ENCODE data around the gene EIF1B. TPM values are rescaled to one million over a fixed set of nuclear protein-coding genes. Genes with fewer than 3 reads are reported as not detected.

Gene EIF1B
- total RNA-seq, 2 donors from 2014 or later = 36.3 to 36.8 TPM

GRCh38 chr3:40298075-40298474, 11.4 kb upstream of the EIF1B start:
- no peak for ATAC-seq (replicated peaks)
- H3K9me3 Mint-ChIP-seq = no peaks in the 10 kb centered on the region
- H3K27ac Mint-ChIP-seq = no peak overlapping the region
- no peaks in the 10 kb centered on the region for H3K4me1 Mint-ChIP-seq
- no peak overlapping the region for H3K4me3 Mint-ChIP-seq
- peaks cover 28% of the 10 kb centered on the region for H3K36me3 Mint-ChIP-seq (ENCODE audit: low read depth)
- H3K27me3 Mint-ChIP-seq = no peaks in the 10 kb centered on the region

GRCh38 chr3:40299130-40299720, 10.3 kb upstream of the EIF1B start:
- Mint-ChIP-seq H3K36me3 (ENCODE audit: low read depth) (peaks cover 22% of the 10 kb centered on the region), H3K4me3 (no peak overlapping the region), H3K27me3 (no peaks in the 10 kb centered on the region), H3K4me1 (no peaks in the 10 kb centered on the region), H3K27ac (no peak overlapping the region), H3K9me3 (no peaks in the 10 kb centered on the region)
- no peak for ATAC-seq (replicated peaks)

- Mint-ChIP-seq H3K36me3 (ENCODE audit: low read depth) (peaks cover 22% of the 10 kb centered on the region), H3K27me3 (no peaks in the 10 kb centered on the region), H3K9me3 (no peaks in the 10 kb centered on the region), H3K27ac (no peak overlapping the region), H3K4me1 (no peaks in the 10 kb centered on the region), H3K4me3 (no peak overlapping the region)
- ATAC-seq (replicated peaks) = no peak
Measured at GRCh38 chr3:40299721-40300335, 9.7 kb upstream of the EIF1B start.

DNA sequence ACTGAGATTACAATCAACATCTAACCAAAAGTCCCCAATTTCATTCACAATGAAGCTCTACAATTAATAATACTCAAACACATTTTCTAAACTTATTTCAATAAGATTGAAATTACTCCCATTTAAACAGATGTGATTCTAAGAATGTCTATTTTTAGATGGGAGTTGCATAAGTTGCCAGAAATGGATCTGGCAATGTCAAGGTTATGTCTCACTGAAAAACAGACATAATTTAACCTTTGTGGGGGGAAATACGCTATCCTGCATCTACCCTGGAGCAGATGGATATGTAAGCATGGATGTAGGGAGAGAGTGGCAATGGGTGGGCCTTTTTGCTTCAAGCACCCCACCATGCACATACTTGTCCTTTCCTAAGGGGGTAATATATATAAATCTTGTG, 6.7 kb upstream of the EIF1B start:
- H3K9me3 Mint-ChIP-seq = no peaks in the 10 kb centered on the region
- H3K36me3 Mint-ChIP-seq (ENCODE audit: low read depth) = peaks cover 15% of the 10 kb centered on the region
- H3K4me3 Mint-ChIP-seq = no peak overlapping the region
- H3K27me3 Mint-ChIP-seq = no peaks in the 10 kb centered on the region
- ATAC-seq (replicated peaks) = no peak
- no peaks in the 10 kb centered on the region for H3K4me1 Mint-ChIP-seq
- H3K27ac Mint-ChIP-seq = no peak overlapping the region

- no peak for ATAC-seq (replicated peaks)
- Mint-ChIP-seq H3K36me3 (ENCODE audit: low read depth) (peaks cover 16% of the 10 kb centered on the region), H3K27ac (no peak overlapping the region), H3K27me3 (no peaks in the 10 kb centered on the region), H3K4me1 (no peaks in the 10 kb centered on the region), H3K9me3 (no peaks in the 10 kb centered on the region), H3K4me3 (no peak overlapping the region)
Measured at GRCh38 chr3:40304352-40304751, 5.2 kb upstream of the EIF1B start.

DNA sequence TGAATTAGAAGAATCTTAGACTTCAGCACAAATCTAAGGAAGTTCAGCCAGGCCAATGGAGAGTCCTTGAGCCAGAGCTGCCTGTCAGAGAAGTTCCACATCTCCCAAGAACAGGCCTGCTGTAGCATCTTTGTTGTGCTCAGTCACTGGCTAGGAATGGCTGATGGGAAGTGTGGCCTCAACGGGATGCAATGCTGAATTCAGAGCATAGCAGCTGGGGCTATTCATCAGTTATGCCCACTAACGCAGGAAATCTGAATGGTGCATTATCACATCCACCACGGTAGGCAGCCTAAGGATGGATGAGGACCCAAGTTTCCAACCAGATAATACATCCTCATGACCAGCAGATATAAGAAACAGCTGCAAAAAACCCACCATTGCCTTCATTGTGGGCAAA, 3.2 kb upstream of the EIF1B start:
- Mint-ChIP-seq H3K4me3 (no peak overlapping the region), H3K27ac (no peak overlapping the region)

DNA sequence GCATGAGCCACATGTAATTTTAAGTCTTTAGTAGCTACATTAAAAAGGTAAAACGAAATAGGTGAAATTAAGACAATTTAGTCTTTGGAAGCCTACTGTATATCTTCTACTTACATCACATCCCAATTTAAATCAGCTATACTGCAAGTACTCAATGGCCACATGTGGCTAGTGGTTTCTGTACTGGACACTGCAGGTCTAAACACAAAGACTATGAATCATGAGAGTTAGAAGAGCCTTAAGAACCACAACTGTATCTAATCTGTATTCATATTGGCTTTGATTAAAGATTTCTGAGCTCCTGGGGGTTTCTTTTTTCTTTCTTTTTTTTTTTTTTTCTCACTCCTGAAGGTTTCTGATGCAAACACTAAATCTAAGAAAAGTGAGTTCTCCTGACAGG, 2.3 kb upstream of the EIF1B start:
- Mint-ChIP-seq H3K4me3 (no peak overlapping the region), H3K27ac (no peak overlapping the region), H3K9me3 (no peaks in the 10 kb centered on the region), H3K36me3 (ENCODE audit: low read depth) (peaks cover 29% of the 10 kb centered on the region), H3K4me1 (no peaks in the 10 kb centered on the region), H3K27me3 (no peaks in the 10 kb centered on the region)
- no peak for ATAC-seq (replicated peaks)

More for the DNA sequence above, 3.2 kb upstream of the EIF1B start:
- H3K36me3 Mint-ChIP-seq (ENCODE audit: low read depth) = peaks cover 21% of the 10 kb centered on the region
- no peaks in the 10 kb centered on the region for H3K27me3 Mint-ChIP-seq
- ATAC-seq (replicated peaks) = no peak
- H3K4me1 Mint-ChIP-seq = no peaks in the 10 kb centered on the region
- H3K9me3 Mint-ChIP-seq = no peaks in the 10 kb centered on the region

DNA sequence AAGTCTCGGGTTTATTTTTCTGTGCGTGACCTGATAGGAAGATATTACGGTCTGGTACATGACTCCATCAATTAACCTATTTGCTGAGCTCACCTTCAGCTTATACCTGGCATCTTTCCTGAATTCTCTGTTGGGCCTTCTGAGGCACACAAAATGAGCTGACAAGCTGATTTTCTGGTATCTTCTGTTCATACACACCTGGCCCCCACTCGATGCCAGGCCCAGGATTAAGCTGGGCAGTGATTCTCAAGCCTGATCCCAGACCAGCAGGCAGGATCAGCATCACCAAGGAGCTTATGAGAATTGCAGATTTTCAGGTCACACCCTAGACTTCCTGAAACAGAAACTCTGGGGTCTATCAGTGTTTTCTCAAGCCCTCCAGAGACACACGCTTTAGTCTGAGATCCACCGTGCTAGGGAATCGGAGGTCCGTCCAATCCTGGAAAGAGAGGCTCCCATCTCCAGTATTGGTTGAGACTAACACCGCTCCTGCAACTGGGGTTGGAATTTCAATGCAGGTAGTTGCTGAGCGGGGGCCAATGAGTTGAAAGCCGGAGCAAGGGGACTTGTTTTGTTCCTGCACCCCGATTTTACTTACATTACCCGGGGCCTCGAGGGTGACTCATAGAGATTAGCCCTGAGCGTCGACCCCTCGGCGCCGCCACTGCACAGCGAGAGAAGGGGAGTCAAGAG, 636 bp upstream of the EIF1B start:
- Mint-ChIP-seq H3K4me3 (peak overlapping the region; percentile 95), H3K27ac (peak overlapping the region; percentile 99), H3K4me1 (no peaks in the 10 kb centered on the region), H3K27me3 (no peaks in the 10 kb centered on the region), H3K36me3 (ENCODE audit: low read depth) (peaks cover 46% of the 10 kb centered on the region), H3K9me3 (no peaks in the 10 kb centered on the region)
- ATAC-seq (replicated peaks) = no peak

DNA sequence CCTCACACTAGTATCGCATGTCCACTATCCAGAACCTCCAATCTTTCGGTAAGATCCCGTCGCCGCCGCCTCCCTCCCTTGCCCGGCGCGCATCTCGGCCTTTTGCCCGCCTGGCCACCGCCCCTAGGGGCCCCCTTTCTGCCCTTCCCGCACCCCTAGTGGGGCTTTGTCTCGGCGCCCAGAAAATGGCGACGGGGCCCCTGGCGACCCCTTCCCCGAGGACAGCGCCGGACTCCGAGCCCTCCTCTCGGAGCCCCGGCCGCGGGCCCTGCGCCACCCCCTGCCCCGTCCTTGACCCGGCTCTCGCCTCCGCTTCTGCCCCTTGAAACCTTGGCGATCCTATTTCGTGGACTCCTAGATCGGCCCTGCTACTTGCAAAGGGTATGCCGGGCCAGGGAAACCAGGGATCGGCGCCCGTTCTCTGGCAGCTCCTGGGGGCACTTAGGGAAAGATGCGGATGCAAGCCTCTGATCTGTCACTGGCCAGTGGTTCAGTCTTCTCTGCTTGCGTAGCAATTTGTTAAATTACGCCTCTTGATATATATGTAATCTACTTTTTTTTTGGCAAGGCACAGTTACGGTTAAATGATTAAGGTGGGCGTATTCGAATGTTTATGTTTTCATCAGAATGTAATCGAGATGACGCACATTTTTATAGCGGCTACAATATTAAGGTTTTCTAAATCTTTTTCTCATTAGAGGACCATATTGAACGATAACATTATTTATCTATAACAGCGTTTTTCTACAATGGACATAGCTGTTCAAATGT, 603 bp downstream of the EIF1B start:
- peak overlapping the region; percentile 95 for H3K4me3 Mint-ChIP-seq
- H3K9me3 Mint-ChIP-seq = no peaks in the 10 kb centered on the region
- no peaks in the 10 kb centered on the region for H3K27me3 Mint-ChIP-seq
- H3K4me1 Mint-ChIP-seq = no peaks in the 10 kb centered on the region
- H3K36me3 Mint-ChIP-seq (ENCODE audit: low read depth) = peaks cover 58% of the 10 kb centered on the region
- peak overlapping the region; percentile 99 for H3K27ac Mint-ChIP-seq
- ATAC-seq (replicated peaks) = peak; percentile 39

DNA sequence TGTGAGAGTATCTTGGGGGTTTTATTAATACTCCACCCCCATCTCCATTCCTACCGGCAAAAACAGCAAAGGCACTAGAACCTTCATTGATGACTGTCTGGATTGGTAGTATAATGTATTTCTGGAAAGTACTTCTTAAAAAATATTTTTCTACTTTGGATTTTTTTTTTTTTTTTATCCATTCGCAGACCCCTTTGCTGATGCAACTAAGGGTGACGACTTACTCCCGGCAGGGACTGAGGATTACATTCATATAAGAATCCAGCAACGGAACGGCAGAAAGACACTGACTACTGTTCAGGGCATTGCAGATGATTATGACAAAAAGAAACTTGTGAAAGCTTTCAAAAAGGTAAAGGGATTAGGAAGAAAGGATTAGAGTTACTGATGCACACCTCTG, 1.2 kb downstream of the EIF1B start:
- Mint-ChIP-seq H3K4me3 (peak overlapping the region; percentile 95), H3K27me3 (no peaks in the 10 kb centered on the region), H3K36me3 (ENCODE audit: low read depth) (peaks cover 59% of the 10 kb centered on the region), H3K4me1 (no peaks in the 10 kb centered on the region), H3K9me3 (no peaks in the 10 kb centered on the region), H3K27ac (peak overlapping the region; percentile 99)
- ATAC-seq (replicated peaks) = no peak

- peak overlapping the region; percentile 52 for H3K27ac Mint-ChIP-seq
- no peaks in the 10 kb centered on the region for H3K4me1 Mint-ChIP-seq
- H3K4me3 Mint-ChIP-seq = no peak overlapping the region
- peaks cover 59% of the 10 kb centered on the region for H3K36me3 Mint-ChIP-seq (ENCODE audit: low read depth)
- ATAC-seq (replicated peaks) = no peak
- no peaks in the 10 kb centered on the region for H3K27me3 Mint-ChIP-seq
- no peaks in the 10 kb centered on the region for H3K9me3 Mint-ChIP-seq
Measured at GRCh38 chr3:40312661-40313226, 3.2 kb downstream of the EIF1B start.

DNA sequence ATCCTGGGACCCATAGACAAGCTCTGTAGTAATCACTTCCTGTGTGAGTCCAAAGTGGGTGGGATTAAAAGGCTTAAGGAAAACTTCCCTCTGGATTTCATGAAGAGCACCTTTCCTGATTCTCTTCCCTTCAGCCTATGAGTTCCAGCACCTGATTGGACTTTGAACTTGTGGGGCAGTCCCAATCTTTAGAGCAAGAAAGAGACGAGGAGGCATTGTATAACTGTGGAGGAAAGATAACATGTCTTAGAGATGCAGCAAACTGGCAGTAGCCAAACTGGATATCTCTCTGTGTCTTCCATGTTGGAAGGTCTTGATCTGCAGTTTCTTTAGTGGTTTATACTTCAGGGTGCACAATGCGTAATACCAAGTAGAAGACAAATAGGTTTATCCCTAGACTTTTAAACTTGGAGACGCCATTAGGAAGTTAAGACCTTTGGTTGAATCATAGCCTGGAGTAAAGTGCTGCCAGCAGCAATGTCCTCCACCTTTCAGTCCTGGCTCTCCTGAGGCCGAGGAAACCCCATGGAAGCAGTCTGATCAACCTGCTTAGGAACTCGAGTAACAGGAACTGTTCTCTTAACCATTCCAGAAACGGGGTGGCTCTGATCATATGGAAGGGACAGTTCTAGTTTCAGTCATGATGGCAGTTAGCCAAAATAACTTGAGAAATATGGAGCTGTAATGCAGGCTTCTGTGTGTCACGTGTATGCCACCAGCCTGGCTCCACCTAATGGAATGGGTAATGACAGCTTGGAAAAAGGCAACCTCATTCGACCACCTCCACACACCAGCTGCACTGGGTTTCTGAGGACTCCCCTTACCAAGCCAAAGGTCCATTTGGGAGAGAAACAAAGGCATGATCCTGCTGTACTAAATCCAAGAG, 4.7 kb downstream of the EIF1B start:
- Mint-ChIP-seq H3K4me1 (no peaks in the 10 kb centered on the region), H3K4me3 (no peak overlapping the region), H3K9me3 (no peaks in the 10 kb centered on the region), H3K27me3 (no peaks in the 10 kb centered on the region), H3K27ac (no peak overlapping the region), H3K36me3 (ENCODE audit: low read depth) (peaks cover 59% of the 10 kb centered on the region)
- ATAC-seq (replicated peaks) = no peak

- H3K36me3 Mint-ChIP-seq (ENCODE audit: low read depth) = peaks cover 29% of the 10 kb centered on the region
- no peaks in the 10 kb centered on the region for H3K4me1 Mint-ChIP-seq
- ATAC-seq (replicated peaks) = peak; percentile 78
- no peak overlapping the region for H3K27ac Mint-ChIP-seq
- no peaks in the 10 kb centered on the region for H3K27me3 Mint-ChIP-seq
- H3K4me3 Mint-ChIP-seq = no peak overlapping the region
- H3K9me3 Mint-ChIP-seq = no peaks in the 10 kb centered on the region
Measured at GRCh38 chr3:40317061-40317855, 7.8 kb downstream of the EIF1B start.

Measured in activated T-helper 17 cell treated with anti-CD3 and anti-CD28 coated beads, Interleukin-2, amount 50 U/mL, for 72 hours (primary cell).